ENCODE data around the gene OSTC. TPM values are rescaled to one million over a fixed set of nuclear protein-coding genes. Genes with fewer than 3 reads are reported as not detected.

The OSTC gene
- total and polyA plus RNA-seq, 2 of the 13 experiments (the other 11 are each of a cell fraction or from before 2014, with no cell fraction given) = 208 to 380 TPM

- TF ChIP-seq THRA (CRISPR knock-in tag; IDR thresholded peaks at IDR 0.05; ENCODE audit: borderline replicate concordance) (peak; percentile 58; the same call in 1 of the 2 replicates), FOXO4 (CRISPR knock-in tag; conservative IDR thresholded peaks at IDR 0.05) (no peak), ZNF598 (CRISPR knock-in tag; IDR thresholded peaks at IDR 0.05; ENCODE audit: borderline replicate concordance) (0 out of 2 replicates have a peak, but pooled peaks have one; percentile 80), POLR2AphosphoS5 (IDR thresholded peaks at IDR 0.05; ENCODE audit: low read depth, low read length) (peak; percentile 100), DRAP1 (CRISPR knock-in tag; IDR thresholded peaks at IDR 0.05) (peak; percentile 89), ZC3H13 (CRISPR knock-in tag; IDR thresholded peaks at IDR 0.05) (no peak), ATF2 (CRISPR knock-in tag; IDR thresholded peaks at IDR 0.05) (peak; percentile 79), ZFP36L1 (CRISPR knock-in tag; IDR thresholded peaks at IDR 0.05) (no peak), TBP (CRISPR knock-in tag; IDR thresholded peaks at IDR 0.05) (no peak), TARDBP (CRISPR knock-in tag; IDR thresholded peaks at IDR 0.05) (peak; percentile 68; the same call in 1 of the 2 replicates), GATAD1 (CRISPR knock-in tag; IDR thresholded peaks at IDR 0.05) (peak; percentile 88), ZBTB7B (CRISPR knock-in tag; IDR thresholded peaks at IDR 0.05) (no peak), KLF16 (CRISPR knock-in tag; IDR thresholded peaks at IDR 0.05) (peak in 1 of 2 experiments; percentile 87; a peak in 2 of 4 replicates), KDM5A (IDR thresholded peaks at IDR 0.05; ENCODE audit: borderline replicate concordance, low read length) (peak; percentile 84; the same call in 1 of the 2 replicates), SUZ12 (IDR thresholded peaks at IDR 0.05; ENCODE audit: low read depth, low read length) (no peak), ZNF607 (CRISPR knock-in tag; IDR thresholded peaks at IDR 0.05; ENCODE audit: borderline replicate concordance) (peak; percentile 79), MBNL3 (CRISPR knock-in tag; conservative IDR thresholded peaks at IDR 0.05) (no peak), ZSCAN21 (CRISPR knock-in tag; IDR thresholded peaks at IDR 0.05; ENCODE audit: borderline replicate concordance) (no peak), MEIS2 (CRISPR knock-in tag; IDR thresholded peaks at IDR 0.05) (no peak; the same call in 1 of the 2 replicates)
- TF ChIP-seq, protein P1, sequence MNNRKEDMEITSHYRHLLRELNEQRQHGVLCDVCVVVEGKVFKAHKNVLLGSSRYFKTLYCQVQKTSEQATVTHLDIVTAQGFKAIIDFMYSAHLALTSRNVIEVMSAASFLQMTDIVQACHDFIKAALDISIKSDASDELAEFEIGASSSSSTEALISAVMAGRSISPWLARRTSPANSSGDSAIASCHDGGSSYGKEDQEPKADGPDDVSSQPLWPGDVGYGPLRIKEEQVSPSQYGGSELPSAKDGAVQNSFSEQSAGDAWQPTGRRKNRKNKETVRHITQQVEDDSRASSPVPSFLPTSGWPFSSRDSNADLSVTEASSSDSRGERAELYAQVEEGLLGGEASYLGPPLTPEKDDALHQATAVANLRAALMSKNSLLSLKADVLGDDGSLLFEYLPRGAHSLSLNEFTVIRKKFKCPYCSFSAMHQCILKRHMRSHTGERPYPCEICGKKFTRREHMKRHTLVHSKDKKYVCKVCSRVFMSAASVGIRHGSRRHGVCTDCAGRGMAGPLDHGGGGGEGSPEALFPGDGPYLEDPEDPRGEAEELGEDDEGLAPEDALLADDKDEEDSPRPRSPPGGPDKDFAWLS (CRISPR knock-in tag; IDR thresholded peaks at IDR 0.05; ENCODE audit: borderline replicate concordance) = no peak
- TF ChIP-seq, protein P2, sequence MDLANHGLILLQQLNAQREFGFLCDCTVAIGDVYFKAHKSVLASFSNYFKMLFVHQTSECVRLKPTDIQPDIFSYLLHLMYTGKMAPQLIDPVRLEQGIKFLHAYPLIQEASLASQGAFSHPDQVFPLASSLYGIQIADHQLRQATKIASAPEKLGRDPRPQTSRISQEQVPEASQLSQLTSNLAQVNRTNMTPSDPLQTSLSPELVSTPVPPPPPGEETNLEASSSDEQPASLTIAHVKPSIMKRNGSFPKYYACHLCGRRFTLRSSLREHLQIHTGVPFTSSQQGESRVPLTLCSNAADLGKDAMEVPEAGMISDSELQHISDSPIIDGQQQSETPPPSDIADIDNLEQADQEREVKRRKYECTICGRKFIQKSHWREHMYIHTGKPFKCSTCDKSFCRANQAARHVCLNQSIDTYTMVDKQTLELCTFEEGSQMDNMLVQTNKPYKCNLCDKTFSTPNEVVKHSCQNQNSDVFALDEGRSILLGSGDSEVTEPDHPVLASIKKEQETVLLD (CRISPR knock-in tag; IDR thresholded peaks at IDR 0.05; ENCODE audit: low read depth) = no peak
These were observed 30.1 kb upstream of the OSTC start, which contains the start of gene RPL34 (continued) for GRCh38 chr4:108620101-108620932.

All from HepG2 (cell line).